T-helper 1 cell treated with Interleukin-12 subunit alpha and Interleukin-12 subunit beta and Interleukin-4 antibody, amounts not matched to agents 30 μg/mL and 1 μg/mL, for 36 hours (primary cell): ENCODE results near the gene ESPN.
"Not testable (repeated sequence)": the region's sequence is repeated elsewhere in the genome, so short reads cannot be mapped to it uniquely, and the experiment has no call there.

Experiments
- H3K27ac Mint-ChIP-seq: one replicate; pipeline ENCODE4 v1.8.0; 2021; ENCODE audit warnings: mild to moderate bottlenecking, mixed read lengths
- H3K27me3 Mint-ChIP-seq: one replicate; pipeline ENCODE4 v1.8.0; 2021; ENCODE audit warnings: low read depth, mixed read lengths
- H3K36me3 Mint-ChIP-seq: one replicate; pipeline ENCODE4 v1.8.0; 2021; ENCODE audit warnings: low read depth, mixed read lengths
- H3K4me1 Mint-ChIP-seq: one replicate; pipeline ENCODE4 v1.8.0; 2021; ENCODE audit warnings: low read depth, mixed read lengths
- H3K4me3 Mint-ChIP-seq: one replicate; pipeline ENCODE4 v1.8.0; 2021; ENCODE audit warnings: mild to moderate bottlenecking, moderate library complexity, mixed read lengths
- H3K9me3 Mint-ChIP-seq: one replicate; pipeline ENCODE4 v1.8.0; 2021; ENCODE audit warnings: mixed read lengths

Gene ESPN

GRCh38 chr1:6424619-6425593 is at the start of gene ESPN:
Gene ESPN, plus strand, starts transcription at chr1:6424776. Its CDS starts 180 bp downstream, at chr1:6424956.
- Mint-ChIP-seq H3K36me3 (no peaks in the 10 kb centered on the region), H3K9me3 (no peaks in the 10 kb centered on the region), H3K27me3 (peaks cover 58% of the 10 kb centered on the region), H3K4me3 (peak within 1 kb of the TSS; percentile 31), H3K4me1 (peaks cover 13% of the 10 kb centered on the region), H3K27ac (no peak within 1 kb of the TSS)

- Mint-ChIP-seq H3K4me3 (no peak overlapping the region), H3K27me3 (no peaks in the 10 kb centered on the region), H3K27ac (no peak overlapping the region)
Observed at GRCh38 chr1:6378096-6378746, 46.4 kb upstream of the ESPN start.

GRCh38 chr1:6380037-6380436 is 44.5 kb upstream of the ESPN start:
- Mint-ChIP-seq H3K4me3 (no peak overlapping the region), H3K4me1 (peaks cover 2% of the 10 kb centered on the region), H3K27ac (no peak overlapping the region), H3K36me3 (peaks cover 9% of the 10 kb centered on the region), H3K9me3 (peaks cover 9% of the 10 kb centered on the region), H3K27me3 (no peaks in the 10 kb centered on the region)

More at GRCh38 chr1:6378096-6378746, 46.4 kb upstream of the ESPN start:
- Mint-ChIP-seq H3K9me3 (peaks cover 5% of the 10 kb centered on the region), H3K36me3 (peaks cover 3% of the 10 kb centered on the region), H3K4me1 (peaks cover 2% of the 10 kb centered on the region)

- peaks cover 11% of the 10 kb centered on the region for H3K36me3 Mint-ChIP-seq
- H3K9me3 Mint-ChIP-seq, result peaks cover 9% of the 10 kb centered on the region
- no peak overlapping the region for H3K27ac Mint-ChIP-seq
- H3K27me3 Mint-ChIP-seq, result no peaks in the 10 kb centered on the region
- H3K4me1 Mint-ChIP-seq, result peaks cover 2% of the 10 kb centered on the region
- no peak overlapping the region for H3K4me3 Mint-ChIP-seq
Observed at GRCh38 chr1:6384135-6384534, 40.4 kb upstream of the ESPN start.

GRCh38 chr1:6384962-6385361 is 39.6 kb upstream of the ESPN start:
- H3K27ac Mint-ChIP-seq, result no peak overlapping the region
- no peaks in the 10 kb centered on the region for H3K27me3 Mint-ChIP-seq
- no peak overlapping the region for H3K4me3 Mint-ChIP-seq
- H3K9me3 Mint-ChIP-seq, result peaks cover 6% of the 10 kb centered on the region
- peaks cover 9% of the 10 kb centered on the region for H3K36me3 Mint-ChIP-seq
- H3K4me1 Mint-ChIP-seq, result peaks cover 2% of the 10 kb centered on the region

GRCh38 chr1:6385488-6386191 is 38.9 kb upstream of the ESPN start:
- Mint-ChIP-seq H3K4me3 (no peak overlapping the region), H3K27me3 (no peaks in the 10 kb centered on the region), H3K36me3 (peaks cover 8% of the 10 kb centered on the region), H3K27ac (no peak overlapping the region), H3K4me1 (peaks cover 2% of the 10 kb centered on the region), H3K9me3 (peaks cover 4% of the 10 kb centered on the region)

GRCh38 chr1:6386371-6386949 is 38.1 kb upstream of the ESPN start:
- H3K36me3 Mint-ChIP-seq, result peaks cover 8% of the 10 kb centered on the region
- H3K27me3 Mint-ChIP-seq, result no peaks in the 10 kb centered on the region
- no peak overlapping the region for H3K27ac Mint-ChIP-seq
- no peak overlapping the region for H3K4me3 Mint-ChIP-seq
- H3K9me3 Mint-ChIP-seq, result peaks cover 4% of the 10 kb centered on the region
- peaks cover 2% of the 10 kb centered on the region for H3K4me1 Mint-ChIP-seq

- H3K27ac Mint-ChIP-seq, result no peak overlapping the region
- H3K36me3 Mint-ChIP-seq, result peaks cover 2% of the 10 kb centered on the region
- no peaks in the 10 kb centered on the region for H3K27me3 Mint-ChIP-seq
Observed at GRCh38 chr1:6389971-6390370, 34.6 kb upstream of the ESPN start.

GRCh38 chr1:6391951-6392808 is 32.4 kb upstream of the ESPN start:
- Mint-ChIP-seq H3K9me3 (no peaks in the 10 kb centered on the region), H3K4me1 (peaks cover 24% of the 10 kb centered on the region), H3K27ac (peak overlapping the region; percentile 78), H3K36me3 (no peaks in the 10 kb centered on the region), H3K27me3 (no peaks in the 10 kb centered on the region), H3K4me3 (peak overlapping the region; percentile 84)

More at GRCh38 chr1:6389971-6390370, 34.6 kb upstream of the ESPN start:
- Mint-ChIP-seq H3K4me1 (peaks cover 20% of the 10 kb centered on the region), H3K9me3 (no peaks in the 10 kb centered on the region), H3K4me3 (no peak overlapping the region)

- Mint-ChIP-seq H3K27me3 (peaks cover 2% of the 10 kb centered on the region), H3K9me3 (no peaks in the 10 kb centered on the region), H3K27ac (peak overlapping the region; percentile 87), H3K4me3 (peak overlapping the region; percentile 85), H3K36me3 (no peaks in the 10 kb centered on the region), H3K4me1 (peaks cover 24% of the 10 kb centered on the region)
Observed at GRCh38 chr1:6392809-6393399, 31.7 kb upstream of the ESPN start.

- Mint-ChIP-seq H3K4me3 (peak within 1 kb of the TSS; percentile 85), H3K9me3 (no peaks in the 10 kb centered on the region), H3K36me3 (no peaks in the 10 kb centered on the region), H3K27me3 (peaks cover 4% of the 10 kb centered on the region), H3K27ac (peak within 1 kb of the TSS; percentile 95), H3K4me1 (peaks cover 24% of the 10 kb centered on the region)
Observed at GRCh38 chr1:6393400-6394187, 31.0 kb upstream of the ESPN start, which contains the start of gene ACOT7. Gene ACOT7, minus strand, starts transcription at chr1:6393767. Its CDS starts 368 bp downstream, at chr1:6393399.

GRCh38 chr1:6395130-6395529 is 29.4 kb upstream of the ESPN start:
- H3K27me3 Mint-ChIP-seq, H3K36me3 Mint-ChIP-seq, H3K9me3 Mint-ChIP-seq, H3K27ac Mint-ChIP-seq: not testable (repeated sequence)
- Mint-ChIP-seq H3K4me1 (peaks cover 24% of the 10 kb centered on the region), H3K4me3 (peak overlapping the region; percentile 44)
